HT1080 (cell line): ENCODE measurements around the gene ACAT2. TPM values are rescaled to one million over a fixed set of nuclear protein-coding genes. Genes with fewer than 3 reads are reported as not detected.
"Not testable (repeated sequence)": the region's sequence is repeated elsewhere in the genome, so short reads cannot be mapped to it uniquely, and the experiment has no call there.

ENCODE experiments used
- DNase-seq: peaks from one replicate; pipeline ENCODE4 v3.0.0-alpha.2; 2015; ENCODE audit warnings: low read depth
- polyA plus RNA-seq, 2 experiments: library from polyadenylated mRNA; depleted of rRNA; stranded (reverse); fragments of >200 nt; gene quantifications; 2 replicates each; pipeline ENCODE4 v1.2.3, GENCODE V29; 2015
- total RNA-seq: library from RNA; depleted of rRNA; stranded (reverse); fragments of >200 nt; shearing (Covaris generic); gene quantifications from 2 replicates; pipeline ENCODE4 v1.2.3, GENCODE V29; 2014; rRNA removed

ACAT2 gene
- total RNA-seq, result 97.0 and 99.1 TPM in 2 replicates
- polyA plus RNA-seq (2015; cell fraction: cytosol; rRNA removed), result 29.5 and 30.2 TPM in 2 replicates
- 23.1 and 25.8 TPM in 2 replicates for polyA plus RNA-seq (2015; cell fraction: nucleus; rRNA removed)

DNA sequence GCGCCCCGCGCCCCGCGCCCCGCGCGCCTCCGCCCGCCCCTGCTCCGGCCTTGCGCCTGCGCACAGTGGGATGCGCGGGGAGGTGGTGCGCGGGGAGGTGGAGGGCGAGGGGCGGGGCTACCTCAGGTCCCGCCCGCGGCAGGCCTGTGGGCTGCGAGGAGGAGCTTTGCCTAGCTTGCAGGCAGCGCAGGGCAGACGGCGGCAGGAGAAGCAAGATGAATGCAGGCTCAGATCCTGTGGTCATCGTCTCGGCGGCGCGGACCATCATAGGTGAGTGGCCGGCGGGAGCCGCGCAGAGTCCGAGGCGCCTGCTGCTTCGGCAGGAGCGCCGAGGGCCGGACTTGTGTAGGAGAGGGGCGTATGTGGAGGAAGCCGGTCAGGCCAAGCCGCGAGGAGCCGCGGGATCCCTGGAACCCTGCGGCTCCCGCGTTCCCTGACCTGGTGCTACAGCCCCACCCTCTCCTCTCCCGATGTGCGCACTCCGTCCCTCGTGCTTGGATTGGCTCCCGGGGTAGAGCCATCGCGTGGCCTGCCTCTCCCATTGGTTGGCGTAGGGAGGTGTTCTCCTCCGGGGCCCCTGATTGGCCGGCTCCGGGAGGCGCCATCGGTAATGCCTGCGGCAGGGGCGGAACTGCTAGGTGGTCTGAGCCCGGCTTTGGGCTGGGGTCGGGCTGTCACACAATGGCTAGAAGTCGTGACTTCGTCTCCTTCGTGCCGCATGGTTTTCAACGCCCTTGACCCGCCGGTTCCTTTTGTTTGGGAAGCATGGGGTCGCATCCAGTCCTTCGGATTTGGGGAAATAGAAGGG lies at the start of gene ACAT2:
Gene ACAT2 (plus strand): TSS at position 173 of the 808 bp plus-strand sequence. CDS start 43 bp downstream, at position 216.
- DNase-seq, result peak; percentile 94

DNA sequence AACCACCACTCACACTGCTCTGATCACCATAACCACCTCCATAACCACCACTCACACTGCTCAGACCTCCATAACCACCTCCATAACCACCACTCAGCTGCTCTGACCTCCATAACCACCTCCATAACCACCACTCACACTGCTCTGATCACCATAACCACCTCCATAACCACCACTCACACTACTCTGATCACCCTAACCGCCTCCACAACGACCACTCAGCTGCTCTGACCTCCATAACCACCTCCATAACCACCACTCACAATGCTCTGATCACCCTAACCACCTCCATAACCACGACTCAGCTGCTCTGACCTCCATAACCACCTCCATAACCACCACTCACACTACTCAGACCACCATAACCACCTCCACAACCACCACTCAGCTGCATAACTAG lies 49.5 kb upstream of the ACAT2 start:
- DNase-seq, result not testable (repeated sequence)

DNA sequence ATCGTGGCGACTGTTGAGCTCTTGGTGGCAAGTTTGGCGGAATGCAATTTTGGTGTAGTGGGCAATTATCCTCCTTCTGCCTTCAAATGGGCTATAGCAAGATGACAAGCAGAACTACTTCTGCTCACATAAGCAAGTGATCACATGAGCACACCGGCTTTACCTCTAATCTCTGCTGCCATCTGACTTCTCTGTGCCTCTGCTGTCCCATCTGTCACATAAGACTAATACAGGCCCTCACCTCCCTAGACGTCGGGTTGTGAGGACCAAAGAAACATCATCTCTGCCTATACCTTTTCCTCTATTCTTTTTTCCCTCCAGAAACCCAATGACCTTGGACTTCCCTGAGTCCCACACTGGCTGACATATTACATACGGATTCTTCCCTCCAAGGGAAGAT lies 47.9 kb upstream of the ACAT2 start:
- no peak for DNase-seq

DNA sequence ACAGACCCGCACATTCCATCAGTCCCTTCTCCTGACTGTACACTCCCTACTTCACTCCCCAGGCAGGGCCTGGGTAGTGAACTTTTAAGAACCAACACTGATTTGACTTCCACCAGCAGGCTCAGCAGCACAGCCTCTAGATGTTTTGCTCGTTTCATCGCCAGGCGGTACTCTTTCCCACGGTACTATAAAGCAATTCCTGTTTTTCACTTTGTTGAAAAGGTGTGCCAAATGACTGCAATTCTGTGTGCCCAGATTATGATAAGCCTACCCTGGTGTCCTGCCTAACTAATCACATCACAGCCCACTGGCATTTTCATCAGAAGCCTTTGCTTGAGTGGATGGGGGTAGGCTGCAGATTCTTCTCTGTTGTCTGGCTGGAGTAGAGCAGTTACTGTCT lies 47.4 kb upstream of the ACAT2 start:
- DNase-seq, result no peak

DNA sequence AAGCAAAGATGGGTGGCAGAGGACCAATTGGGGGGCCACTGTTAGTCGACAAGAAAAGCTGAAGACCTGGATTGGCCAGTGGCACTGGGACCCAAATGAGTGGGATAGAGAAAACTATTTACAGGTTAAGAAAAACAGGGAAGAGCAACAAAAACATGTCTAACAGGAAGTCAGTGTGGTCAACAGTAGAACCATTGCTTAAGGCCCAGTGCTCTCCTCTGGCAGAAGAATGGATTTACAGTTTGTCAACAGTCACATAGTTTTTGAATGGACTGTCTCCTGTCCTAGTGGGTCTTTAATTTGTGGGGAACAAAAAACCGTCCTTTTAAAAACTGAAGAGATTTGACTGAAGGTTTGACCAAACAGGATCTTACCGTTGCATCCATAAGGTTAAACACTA lies 46.7 kb upstream of the ACAT2 start:
- no peak for DNase-seq

DNA sequence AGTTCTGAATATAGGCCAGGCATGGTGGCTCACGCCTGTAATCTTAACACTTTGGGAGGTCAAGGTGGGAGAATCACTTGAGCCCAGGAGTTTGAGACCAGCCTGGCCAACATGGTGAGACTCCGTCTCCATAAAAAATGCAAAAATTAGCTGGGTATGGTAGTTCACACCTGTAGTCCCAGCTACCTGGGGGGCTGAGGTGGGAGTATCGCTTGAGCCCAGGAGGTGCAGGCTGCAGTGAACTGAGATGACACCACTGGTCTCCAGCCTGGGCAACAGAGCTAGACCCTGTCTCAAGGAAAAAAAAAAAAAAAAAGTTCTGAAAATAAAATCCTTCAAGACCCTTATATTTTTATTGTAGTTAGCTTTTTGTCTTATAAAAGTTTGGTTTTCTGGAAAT lies 46.2 kb upstream of the ACAT2 start:
- DNase-seq, result no peak

DNA sequence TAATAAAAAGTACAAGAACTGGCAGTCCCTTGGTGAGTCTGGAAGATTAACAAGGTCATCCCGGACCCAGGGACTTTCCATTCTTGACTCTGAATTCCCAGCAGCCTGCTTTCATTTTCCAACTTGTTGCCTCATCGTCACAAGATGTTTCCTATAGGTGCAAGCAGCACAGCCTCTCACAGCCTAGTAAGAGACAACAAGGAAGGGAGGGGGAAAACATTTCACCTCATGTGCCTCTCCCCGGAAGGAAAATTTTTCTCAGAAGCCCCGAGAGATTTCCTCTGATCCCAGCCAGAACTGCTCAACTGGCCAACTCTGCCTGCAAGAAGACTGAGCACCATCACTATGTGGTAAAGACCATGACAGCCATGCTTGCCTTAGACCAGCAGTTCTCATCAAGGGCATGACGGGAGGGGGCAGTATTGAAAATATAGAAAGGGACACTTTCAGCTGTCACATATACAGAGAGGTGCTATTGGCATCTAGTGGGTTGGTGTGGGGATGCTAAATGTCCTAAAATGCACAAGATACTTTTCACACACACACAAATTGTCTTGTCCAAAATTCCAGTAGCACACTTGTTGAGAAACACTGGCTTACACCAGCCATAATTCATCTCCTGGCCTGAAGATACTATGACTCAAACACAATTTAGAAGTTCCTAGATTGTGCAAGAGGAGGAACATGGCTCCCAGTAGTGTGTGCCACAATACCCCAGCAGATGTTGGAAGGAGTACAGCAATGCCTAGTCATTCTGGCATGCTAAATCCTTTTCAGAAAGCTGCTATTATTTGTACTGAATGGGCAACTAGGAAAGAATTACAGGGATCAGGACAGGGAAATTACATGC lies 45.4 kb upstream of the ACAT2 start:
- DNase-seq, result peak; percentile 73

DNA sequence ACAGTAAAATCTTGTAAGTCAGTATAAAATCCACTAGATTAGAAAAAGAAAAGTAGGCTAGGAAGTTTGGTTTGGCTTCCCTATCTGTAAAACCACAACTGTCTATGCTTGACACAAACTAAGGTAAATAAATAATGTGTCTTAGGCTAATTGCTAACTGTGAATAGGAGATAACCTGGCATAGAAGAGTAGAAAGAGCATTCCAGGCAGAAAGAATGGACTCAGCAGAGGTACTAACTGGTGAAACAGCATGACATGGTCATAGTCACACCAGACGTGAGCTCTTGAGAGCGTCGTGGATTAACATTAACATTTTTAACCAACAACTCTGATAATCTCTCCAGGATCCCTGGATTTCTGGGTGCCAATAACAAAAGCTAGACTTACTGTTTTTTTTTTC lies 43.2 kb upstream of the ACAT2 start:
- DNase-seq, result no peak

DNA sequence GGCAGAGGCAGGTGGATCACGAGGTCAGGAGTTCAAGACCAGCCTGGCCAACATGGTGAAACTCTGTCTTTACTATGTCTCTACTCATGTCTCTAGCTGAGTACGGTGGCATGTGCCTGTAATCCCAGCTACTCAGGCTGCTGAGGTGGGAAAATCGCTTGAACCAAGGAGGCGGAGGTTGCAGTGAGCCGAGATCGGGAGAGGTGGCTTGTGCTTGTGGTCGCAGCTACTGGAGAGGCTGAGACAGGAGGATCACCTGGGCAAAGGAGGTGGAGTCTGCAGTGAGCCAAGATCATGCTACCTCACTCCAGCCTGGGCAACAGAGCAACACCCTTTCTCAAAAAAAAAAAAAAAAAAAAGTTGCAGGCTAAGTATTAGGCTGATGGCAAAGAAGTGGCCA lies 42.6 kb upstream of the ACAT2 start:
- DNase-seq, result no peak

DNA sequence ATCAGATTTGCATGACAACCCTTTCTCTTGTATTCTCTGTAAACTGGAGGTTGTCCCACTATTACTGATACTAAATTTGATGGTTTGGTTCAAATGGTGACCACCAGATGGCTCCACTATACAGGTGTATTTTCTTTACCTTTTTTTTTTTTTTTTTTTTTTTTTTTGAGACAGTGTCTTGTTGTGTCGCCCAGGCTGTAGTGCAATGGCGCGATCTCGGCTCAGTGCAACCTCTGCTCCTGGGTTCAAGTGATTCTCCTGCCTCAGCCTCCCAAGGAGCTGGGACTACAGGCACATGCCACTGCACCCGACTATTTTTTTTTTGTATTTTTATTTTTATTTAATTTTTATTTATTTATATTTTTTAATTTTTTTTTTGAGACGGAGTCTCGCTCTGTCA lies 41.1 kb upstream of the ACAT2 start:
- DNase-seq, result peak; percentile 32

DNA sequence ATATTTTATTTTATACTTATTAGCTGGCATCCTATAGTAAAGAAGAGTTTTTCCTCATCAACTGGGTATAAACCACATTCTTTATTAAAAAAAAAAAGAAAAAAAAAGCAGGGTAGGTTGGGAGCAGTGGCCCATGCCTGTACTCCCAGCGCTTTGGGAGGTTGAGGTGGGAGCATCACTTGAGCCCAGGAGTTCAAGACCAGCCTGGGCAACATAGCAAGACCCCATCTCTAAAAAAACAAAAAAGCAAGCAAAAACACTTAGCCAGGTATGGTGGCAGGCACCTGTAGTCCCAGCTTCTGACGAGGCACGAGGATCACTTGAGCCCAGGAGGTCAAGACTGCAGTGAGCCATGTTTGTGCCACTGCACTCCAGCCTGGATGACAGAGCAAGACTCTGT lies 39.9 kb upstream of the ACAT2 start:
- not testable (repeated sequence) for DNase-seq

DNA sequence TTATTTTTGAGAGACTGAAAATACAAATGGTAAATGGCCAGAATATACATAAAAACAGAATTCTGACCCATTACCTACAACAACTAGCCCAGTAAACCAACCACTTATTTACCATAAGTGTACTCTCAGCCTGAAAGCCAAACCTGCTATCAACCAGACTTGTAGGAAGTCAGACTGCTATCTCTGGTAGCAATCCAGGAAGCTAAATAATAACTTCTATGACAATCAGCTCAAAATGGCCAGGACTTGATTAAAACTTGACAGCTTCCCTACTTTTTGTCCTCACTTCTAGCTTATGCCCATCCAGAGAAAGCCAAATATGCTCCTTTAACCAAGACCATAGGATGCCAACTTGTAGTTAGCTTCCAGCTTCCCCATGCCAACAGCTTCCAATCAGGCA lies 39.2 kb upstream of the ACAT2 start:
- DNase-seq, result no peak

DNA sequence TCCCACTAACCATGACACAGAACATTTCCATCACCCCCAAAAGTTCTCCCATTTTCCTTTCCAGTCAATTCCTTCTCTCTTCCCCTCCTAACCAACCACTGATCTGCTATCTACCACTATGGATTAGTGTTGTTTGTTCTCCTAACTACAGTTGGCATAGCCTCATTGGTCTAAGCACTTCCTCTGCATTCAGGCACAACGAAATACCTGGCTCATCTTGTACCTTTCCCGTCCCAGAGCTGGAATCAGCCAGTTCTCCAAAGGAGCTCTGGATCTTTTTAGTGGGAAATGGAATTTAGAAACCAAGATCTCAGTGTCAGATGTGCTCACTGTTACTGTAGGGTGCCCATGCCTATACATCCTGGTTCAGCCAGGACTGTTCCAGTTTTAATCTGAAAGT lies 38.6 kb upstream of the ACAT2 start:
- no peak for DNase-seq

DNA sequence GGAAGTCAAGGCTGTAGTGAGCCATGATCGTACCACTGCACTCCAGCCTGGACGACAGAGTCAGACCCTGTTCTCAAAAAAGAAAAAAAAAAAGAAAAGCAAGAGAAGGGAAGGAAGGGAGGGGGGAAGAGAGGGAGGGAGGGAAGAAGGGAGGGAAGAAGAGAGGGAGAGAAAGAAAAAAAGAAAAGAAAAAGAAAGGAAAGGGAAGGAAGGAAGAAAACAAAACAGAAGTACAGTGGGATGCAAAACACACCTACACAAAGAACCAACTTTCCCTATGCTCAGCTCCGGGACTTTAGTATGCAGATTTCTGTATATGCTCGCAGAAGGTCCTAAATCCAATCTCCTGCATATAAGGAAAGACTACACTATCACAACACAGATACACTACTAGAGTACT lies 37.1 kb upstream of the ACAT2 start:
- DNase-seq, result no peak

DNA sequence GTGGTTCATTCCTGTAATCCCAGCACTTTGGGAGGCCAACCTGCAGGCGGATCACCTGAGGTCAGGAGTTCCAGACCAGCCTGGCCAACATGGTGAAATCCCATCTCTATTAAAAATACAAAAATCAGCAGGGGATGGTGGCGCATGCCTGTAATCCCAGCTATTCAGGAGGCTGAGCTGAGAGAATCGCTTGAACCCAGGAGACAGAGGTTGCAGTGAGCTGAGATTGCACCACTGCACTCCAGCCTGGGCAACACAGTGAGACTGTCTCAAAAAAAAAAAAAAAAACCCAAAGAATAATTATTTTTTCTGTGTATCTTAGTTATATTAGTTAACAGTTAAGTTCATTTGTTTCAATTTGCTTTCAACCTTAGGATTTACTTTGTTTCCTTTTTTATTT lies 36.6 kb upstream of the ACAT2 start:
- not testable (repeated sequence) for DNase-seq

DNA sequence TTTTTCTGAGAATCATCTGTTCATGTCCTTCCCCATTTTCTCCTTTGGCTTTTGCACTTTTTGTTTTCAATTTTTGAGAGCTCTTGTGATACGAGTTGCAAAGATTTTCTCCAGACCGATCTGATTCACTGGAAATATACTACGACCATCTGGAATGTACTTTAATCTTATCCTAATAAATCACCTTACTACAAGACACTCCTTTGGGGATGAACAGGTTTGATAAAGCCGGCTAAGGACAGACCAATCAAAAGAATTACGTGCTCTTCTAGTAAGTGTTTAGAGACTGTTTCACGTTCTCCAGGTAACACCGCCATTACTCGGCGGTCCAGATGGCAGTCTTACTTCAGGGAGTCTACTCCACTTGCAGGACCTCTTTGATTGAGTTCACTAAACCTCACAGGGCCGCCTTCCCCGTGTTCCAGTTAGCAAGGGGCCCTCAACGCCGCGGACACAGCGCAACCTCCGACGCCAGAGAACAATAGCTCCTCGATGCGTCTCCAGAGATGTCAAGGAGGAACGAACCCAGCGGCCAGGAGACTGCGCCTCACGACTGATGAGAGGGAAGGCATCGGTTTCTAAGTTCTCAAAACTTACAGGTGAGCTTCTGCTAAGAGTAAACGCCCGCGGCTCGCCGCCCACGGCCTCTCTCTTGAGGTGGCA lies 35.5 kb upstream of the ACAT2 start:
- DNase-seq, result no peak

DNA sequence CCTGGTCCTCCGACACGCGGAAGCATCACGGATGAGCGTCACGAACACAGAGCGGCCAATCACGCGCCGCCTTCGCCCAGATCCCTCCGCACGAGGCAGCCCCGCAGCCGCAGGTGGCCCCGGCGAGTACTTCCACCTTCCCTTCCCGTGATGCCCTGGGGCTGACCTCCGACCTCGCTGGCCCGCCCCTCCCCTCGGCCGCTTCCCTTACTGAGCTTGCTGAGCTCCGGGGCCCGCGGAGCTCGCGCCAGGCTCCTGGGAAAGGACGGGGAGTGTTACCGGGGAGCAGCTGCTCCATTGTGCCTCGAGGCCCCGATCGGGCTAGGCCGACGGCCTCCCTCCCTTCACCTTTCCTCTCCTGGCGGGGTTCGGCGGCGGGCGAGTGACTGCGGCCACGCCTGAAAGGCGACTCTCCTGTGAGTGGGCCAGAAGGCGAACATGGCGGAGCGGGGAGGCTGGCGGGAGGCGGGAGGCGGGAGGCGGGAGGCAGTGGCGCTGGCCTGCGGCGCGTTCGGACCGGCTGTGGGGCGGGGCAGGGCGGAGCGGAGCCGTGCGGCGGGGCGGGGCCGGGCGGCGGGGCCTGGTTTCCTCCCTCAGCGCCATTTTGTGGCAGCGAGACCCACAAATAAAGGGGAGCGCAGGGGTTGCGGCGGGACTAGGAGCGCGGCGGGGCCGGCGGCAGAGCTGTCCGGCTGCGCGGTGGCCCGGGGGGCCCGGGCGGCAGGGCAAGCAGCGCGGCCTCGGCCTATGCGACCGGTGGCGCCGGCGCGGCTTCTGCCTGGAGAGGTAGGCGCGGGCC lies 34.7 kb upstream of the ACAT2 start, which contains the start of gene WTAP:
Gene WTAP (plus strand): TSS at position 589 of the 799 bp plus-strand sequence. CDS start 8,760 bp downstream, outside the sequence.
- peak; percentile 94 for DNase-seq

DNA sequence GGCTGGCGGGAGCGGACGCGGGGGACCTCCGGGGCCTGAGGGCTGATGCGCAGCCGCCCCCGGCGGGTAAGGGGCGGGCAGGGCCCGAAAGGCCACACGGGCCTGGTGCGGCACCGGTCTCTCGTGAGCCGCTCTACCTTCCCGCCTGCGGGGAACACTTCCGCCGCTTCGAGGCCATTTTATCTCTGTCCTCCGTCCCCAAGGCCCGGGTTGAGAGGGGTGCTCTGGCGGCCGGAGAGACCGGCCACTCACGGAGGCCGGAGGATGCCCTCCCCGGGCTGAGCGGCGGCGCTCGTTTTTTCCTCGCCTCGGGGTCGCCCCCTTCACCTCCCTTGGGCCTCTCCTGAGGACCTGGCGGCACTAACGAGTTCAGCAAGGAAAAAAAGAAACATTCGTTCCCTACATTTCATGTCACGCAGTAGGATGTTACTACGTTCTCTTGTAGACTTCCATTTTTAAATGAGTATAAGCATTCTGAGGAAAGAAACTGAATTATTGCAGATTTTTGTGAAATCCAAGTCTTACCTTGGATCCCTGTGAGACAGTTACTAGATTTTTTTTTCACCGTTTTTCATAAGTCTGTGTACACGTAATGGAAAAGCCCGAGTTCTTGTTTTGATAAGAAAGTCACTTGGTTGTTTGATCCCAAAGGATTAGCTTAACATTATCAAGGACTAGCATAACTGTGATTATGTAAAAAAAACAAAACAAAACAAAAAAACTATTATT lies 34.0 kb upstream of the ACAT2 start:
- DNase-seq, result peak; percentile 39

DNA sequence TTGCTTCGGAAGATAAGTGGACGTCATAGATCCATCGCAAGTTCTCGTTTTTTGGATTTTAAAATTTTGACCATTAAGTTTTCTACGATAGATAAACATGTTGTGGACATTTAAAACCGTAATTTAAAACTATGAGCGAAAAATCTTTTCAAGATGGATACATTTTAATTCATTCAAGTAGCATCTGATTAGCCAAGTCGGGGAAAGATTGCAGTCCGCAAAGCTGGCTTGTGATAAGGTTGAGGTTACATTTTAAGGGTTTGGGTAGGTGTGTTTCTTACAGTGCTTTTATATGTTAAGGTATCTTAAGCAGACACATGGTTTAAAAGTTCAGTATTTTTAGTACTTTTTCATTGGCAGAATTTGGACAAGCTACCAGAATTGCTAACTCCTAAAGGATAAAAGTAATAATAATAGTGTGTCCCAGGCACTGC lies 33.3 kb upstream of the ACAT2 start:
- DNase-seq, result no peak
